Measurements from ENCODE around the gene CPNE1.

CPNE1 gene

GRCh38 chr20:35650632-35651031, 14.1 kb downstream of the CPNE1 start:
- no peak overlapping the region for H3K27ac ChIP-seq (ENCODE audit: low read length)
- peaks cover 58% of the 10 kb centered on the region for H3K36me3 ChIP-seq (ENCODE audit: insufficient read depth, low read depth, low read length)

GRCh38 chr20:35648836-35649235, 15.9 kb downstream of the CPNE1 start:
- Histone ChIP-seq H3K4me1 (ENCODE audit: insufficient read depth, low read length) (no peaks in the 10 kb centered on the region; the same call in 1 of the 2 replicates), H3K9me3 (ENCODE audit: insufficient read depth, low read depth, low read length) (no peaks in the 10 kb centered on the region), H3K9ac (ENCODE audit: low read depth, low read length) (no peak overlapping the region), H3K27ac (ENCODE audit: low read length) (no peak overlapping the region), H3K4me3 (ENCODE audit: low read length) (no peak overlapping the region), H3K36me3 (ENCODE audit: insufficient read depth, low read depth, low read length) (peaks cover 40% of the 10 kb centered on the region), H3K27me3 (ENCODE audit: insufficient read depth, low read length) (no peaks in the 10 kb centered on the region)

More at GRCh38 chr20:35650632-35651031, 14.1 kb downstream of the CPNE1 start:
- H3K9ac ChIP-seq (ENCODE audit: low read depth, low read length), result no peak overlapping the region
- H3K27me3 ChIP-seq (ENCODE audit: insufficient read depth, low read length), result no peaks in the 10 kb centered on the region
- no peak overlapping the region for H3K4me3 ChIP-seq (ENCODE audit: low read length)
- H3K4me1 ChIP-seq (ENCODE audit: insufficient read depth, low read length), result no peaks in the 10 kb centered on the region
- no peaks in the 10 kb centered on the region for H3K9me3 ChIP-seq (ENCODE audit: insufficient read depth, low read depth, low read length)

- no peak overlapping the region for H3K27ac ChIP-seq (ENCODE audit: low read length)
- peaks cover 1% of the 10 kb centered on the region; the same call in 1 of the 2 replicates for H3K36me3 ChIP-seq (ENCODE audit: insufficient read depth, low read depth, low read length)
- peaks cover 2% of the 10 kb centered on the region for H3K4me1 ChIP-seq (ENCODE audit: insufficient read depth, low read length)
- H3K9me3 ChIP-seq (ENCODE audit: insufficient read depth, low read depth, low read length), result no peaks in the 10 kb centered on the region
- H3K9ac ChIP-seq (ENCODE audit: low read depth, low read length), result no peak overlapping the region
- no peaks in the 10 kb centered on the region for H3K27me3 ChIP-seq (ENCODE audit: insufficient read depth, low read length)
- H3K4me3 ChIP-seq (ENCODE audit: low read length), result no peak overlapping the region
These were observed 19.9 kb downstream of the CPNE1 start for GRCh38 chr20:35644806-35645205.

GRCh38 chr20:35643045-35643444, 21.7 kb downstream of the CPNE1 start:
- Histone ChIP-seq H3K9ac (ENCODE audit: low read depth, low read length) (no peak overlapping the region), H3K4me1 (ENCODE audit: insufficient read depth, low read length) (peaks cover 4% of the 10 kb centered on the region), H3K27me3 (ENCODE audit: insufficient read depth, low read length) (no peaks in the 10 kb centered on the region), H3K9me3 (ENCODE audit: insufficient read depth, low read depth, low read length) (no peaks in the 10 kb centered on the region), H3K36me3 (ENCODE audit: insufficient read depth, low read depth, low read length) (no peaks in the 10 kb centered on the region), H3K4me3 (ENCODE audit: low read length) (no peak overlapping the region), H3K27ac (ENCODE audit: low read length) (no peak overlapping the region)

- Histone ChIP-seq H3K36me3 (ENCODE audit: insufficient read depth, low read depth, low read length) (no peaks in the 10 kb centered on the region), H3K9ac (ENCODE audit: low read depth, low read length) (no peak overlapping the region), H3K4me3 (ENCODE audit: low read length) (no peak overlapping the region), H3K9me3 (ENCODE audit: insufficient read depth, low read depth, low read length) (no peaks in the 10 kb centered on the region), H3K27me3 (ENCODE audit: insufficient read depth, low read length) (no peaks in the 10 kb centered on the region), H3K4me1 (ENCODE audit: insufficient read depth, low read length) (peaks cover 4% of the 10 kb centered on the region), H3K27ac (ENCODE audit: low read length) (no peak overlapping the region)
These were observed 23.0 kb downstream of the CPNE1 start for GRCh38 chr20:35641743-35642142.

GRCh38 chr20:35640724-35641123, 24.0 kb downstream of the CPNE1 start:
- Histone ChIP-seq H3K27me3 (ENCODE audit: insufficient read depth, low read length) (no peaks in the 10 kb centered on the region), H3K27ac (ENCODE audit: low read length) (no peak overlapping the region), H3K9ac (ENCODE audit: low read depth, low read length) (no peak overlapping the region), H3K4me1 (ENCODE audit: insufficient read depth, low read length) (peaks cover 4% of the 10 kb centered on the region), H3K36me3 (ENCODE audit: insufficient read depth, low read depth, low read length) (no peaks in the 10 kb centered on the region), H3K9me3 (ENCODE audit: insufficient read depth, low read depth, low read length) (no peaks in the 10 kb centered on the region), H3K4me3 (ENCODE audit: low read length) (no peak overlapping the region)

- no peaks in the 10 kb centered on the region for H3K36me3 ChIP-seq (ENCODE audit: insufficient read depth, low read depth, low read length)
- no peak overlapping the region for H3K27ac ChIP-seq (ENCODE audit: low read length)
- H3K27me3 ChIP-seq (ENCODE audit: insufficient read depth, low read length), result no peaks in the 10 kb centered on the region
- H3K9me3 ChIP-seq (ENCODE audit: insufficient read depth, low read depth, low read length), result no peaks in the 10 kb centered on the region
- H3K4me3 ChIP-seq (ENCODE audit: low read length), result no peak overlapping the region
- H3K9ac ChIP-seq (ENCODE audit: low read depth, low read length), result no peak overlapping the region
- H3K4me1 ChIP-seq (ENCODE audit: insufficient read depth, low read length), result peaks cover 4% of the 10 kb centered on the region
These were observed 25.9 kb downstream of the CPNE1 start for GRCh38 chr20:35638751-35639150.

GRCh38 chr20:35637276-35637675, 27.4 kb downstream of the CPNE1 start:
- Histone ChIP-seq H3K27me3 (ENCODE audit: insufficient read depth, low read length) (no peaks in the 10 kb centered on the region), H3K9me3 (ENCODE audit: insufficient read depth, low read depth, low read length) (no peaks in the 10 kb centered on the region), H3K4me1 (ENCODE audit: insufficient read depth, low read length) (peaks cover 4% of the 10 kb centered on the region), H3K4me3 (ENCODE audit: low read length) (no peak overlapping the region), H3K9ac (ENCODE audit: low read depth, low read length) (no peak overlapping the region), H3K36me3 (ENCODE audit: insufficient read depth, low read depth, low read length) (peaks cover 6% of the 10 kb centered on the region), H3K27ac (ENCODE audit: low read length) (no peak overlapping the region)

GRCh38 chr20:35636095-35636494, 28.6 kb downstream of the CPNE1 start:
- Histone ChIP-seq H3K9ac (ENCODE audit: low read depth, low read length) (no peak overlapping the region), H3K27me3 (ENCODE audit: insufficient read depth, low read length) (no peaks in the 10 kb centered on the region), H3K4me1 (ENCODE audit: insufficient read depth, low read length) (peaks cover 4% of the 10 kb centered on the region)

GRCh38 chr20:35635652-35636051, 29.0 kb downstream of the CPNE1 start:
- Histone ChIP-seq H3K4me1 (ENCODE audit: insufficient read depth, low read length) (peaks cover 4% of the 10 kb centered on the region), H3K9ac (ENCODE audit: low read depth, low read length) (no peak overlapping the region), H3K4me3 (ENCODE audit: low read length) (no peak overlapping the region), H3K27me3 (ENCODE audit: insufficient read depth, low read length) (no peaks in the 10 kb centered on the region), H3K27ac (ENCODE audit: low read length) (no peak overlapping the region), H3K36me3 (ENCODE audit: insufficient read depth, low read depth, low read length) (peaks cover 20% of the 10 kb centered on the region), H3K9me3 (ENCODE audit: insufficient read depth, low read depth, low read length) (no peaks in the 10 kb centered on the region)

More at GRCh38 chr20:35636095-35636494, 28.6 kb downstream of the CPNE1 start:
- Histone ChIP-seq H3K9me3 (ENCODE audit: insufficient read depth, low read depth, low read length) (no peaks in the 10 kb centered on the region), H3K4me3 (ENCODE audit: low read length) (no peak overlapping the region), H3K36me3 (ENCODE audit: insufficient read depth, low read depth, low read length) (peaks cover 16% of the 10 kb centered on the region), H3K27ac (ENCODE audit: low read length) (no peak overlapping the region)

- Histone ChIP-seq H3K36me3 (ENCODE audit: insufficient read depth, low read depth, low read length) (peaks cover 47% of the 10 kb centered on the region), H3K27ac (ENCODE audit: low read length) (no peak overlapping the region), H3K4me1 (ENCODE audit: insufficient read depth, low read length) (no peaks in the 10 kb centered on the region), H3K4me3 (ENCODE audit: low read length) (no peak overlapping the region), H3K9me3 (ENCODE audit: insufficient read depth, low read depth, low read length) (no peaks in the 10 kb centered on the region), H3K9ac (ENCODE audit: low read depth, low read length) (no peak overlapping the region), H3K27me3 (ENCODE audit: insufficient read depth, low read length) (no peaks in the 10 kb centered on the region)
These were observed 32.1 kb downstream of the CPNE1 start for GRCh38 chr20:35632539-35633115.

GRCh38 chr20:35630636-35631035, 34.1 kb downstream of the CPNE1 start:
- Histone ChIP-seq H3K9ac (ENCODE audit: low read depth, low read length) (no peak overlapping the region), H3K4me1 (ENCODE audit: insufficient read depth, low read length) (no peaks in the 10 kb centered on the region), H3K4me3 (ENCODE audit: low read length) (no peak overlapping the region), H3K27ac (ENCODE audit: low read length) (no peak overlapping the region), H3K27me3 (ENCODE audit: insufficient read depth, low read length) (no peaks in the 10 kb centered on the region), H3K9me3 (ENCODE audit: insufficient read depth, low read depth, low read length) (no peaks in the 10 kb centered on the region), H3K36me3 (ENCODE audit: insufficient read depth, low read depth, low read length) (peaks cover 66% of the 10 kb centered on the region)

Measured in iPS-20b (cell line).